Right kidney (tissue), 1 donor: ENCODE measurements around the gene SMAD9.

ENCODE experiments used
- DNase-seq: peaks from one replicate; pipeline ENCODE4 v3.0.0-alpha.2; 2016

Gene SMAD9

GRCh38 chr13:36817996-36818803, 101.8 kb downstream of the SMAD9 start:
- no peak for DNase-seq

GRCh38 chr13:36815062-36815461, 105.0 kb downstream of the SMAD9 start:
- DNase-seq, result no peak

- DNase-seq, result peak; percentile 35
Measured at GRCh38 chr13:36814465-36814864, 105.6 kb downstream of the SMAD9 start.

GRCh38 chr13:36813225-36813624, 106.8 kb downstream of the SMAD9 start:
- DNase-seq, result no peak

- DNase-seq, result no peak
Measured at GRCh38 chr13:36807616-36808015, 112.4 kb downstream of the SMAD9 start.

GRCh38 chr13:36806102-36806501, 113.9 kb downstream of the SMAD9 start:
- DNase-seq, result no peak

- DNase-seq, result no peak
Measured at GRCh38 chr13:36804588-36804987, 115.5 kb downstream of the SMAD9 start.

GRCh38 chr13:36801035-36801434, 119.0 kb downstream of the SMAD9 start:
- no peak for DNase-seq

- DNase-seq, result no peak
Measured at GRCh38 chr13:36796052-36796451, 124.0 kb downstream of the SMAD9 start.

GRCh38 chr13:36795463-36795862, 124.6 kb downstream of the SMAD9 start:
- DNase-seq, result no peak
